GM12878 (cell line): ENCODE measurements around the gene CREB5. TPM values are rescaled to one million over a fixed set of nuclear protein-coding genes. Genes with fewer than 3 reads are reported as not detected.

Experiments used
- ATAC-seq: fragments of 200-7000 bp; cut with Tn5 transposase; 3 replicates; pipeline ENCODE4 v1.9.1; 2020; ENCODE audit warnings: mild to moderate bottlenecking, moderate library complexity
- BruUV-seq: library from RNA; stranded (reverse); fragments of 400-500 nt; replicated peaks from 2 replicates; lab custom pipeline; 2021; lab: Mats Ljungman, UMichigan
- CTCF ChIA-PET: fragments of 300-600 bp; sonication (Branson Sonifier 250); formaldehyde crosslinking; extraction: SDS; loops from one replicate; lab custom pipeline; 2021; ENCODE audit warnings: inconsistent platforms; lab: Yijun Ruan, JAX
- POLR2A ChIA-PET: fragments of 350-600 bp; formaldehyde crosslinking; extraction: SDS; loops from one replicate; lab custom pipeline; 2021; ENCODE audit warnings: inconsistent platforms; lab: Charles Lee
- RAD21 ChIA-PET: fragments of 300-600 bp; sonication (Branson Sonifier 250); formaldehyde crosslinking; loops from one replicate; lab custom pipeline; 2023; ENCODE audit warnings: antibody characterized with exemption; ENCODE audit not compliant: unreplicated experiment; lab: Charles Lee
- SMC1A ChIA-PET: fragments of 300-600 bp; sonication (Branson Sonifier 250); formaldehyde crosslinking; loops from one replicate; lab custom pipeline; 2023; ENCODE audit not compliant: unreplicated experiment, uncharacterized antibody; lab: Charles Lee
- DNase-seq: peaks from one replicate; pipeline ENCODE4 v3.0.0-alpha.2; 2011; ENCODE audit warnings: low read depth, low spot score
- FAIRE-seq: peaks from 3 replicates; lab custom pipeline; 2011; peaks lifted over from hg19 to GRCh38; lab: Jason Lieb, UNC
- H2AFZ ChIP-seq: 2 replicates; pipeline ENCODE4 v1.6.0; 2011; ENCODE audit warnings: low read depth, low read length, control low read depth; ENCODE audit not compliant: control insufficient read depth
- H3K27ac ChIP-seq: 2 replicates; pipeline ENCODE4 v1.5.1; 2011; ENCODE audit warnings: control low read depth; ENCODE audit not compliant: control insufficient read depth, insufficient read depth
- H3K27me3 ChIP-seq, 2 experiments: replicated peaks in 1 of 2; 2 replicates each; pipeline versions ENCODE4 v1.6.0 to v1.6.1; 2011; ENCODE audit warnings: low read length in 1 of 2; ENCODE audit not compliant: control insufficient read depth in 2 of 2, insufficient read depth in 2 of 2
- H3K36me3 ChIP-seq, 2 experiments: 2 replicates each; pipeline ENCODE4 v1.5.1; 2011; ENCODE audit warnings: low read length in 1 of 2; ENCODE audit not compliant: control insufficient read depth in 2 of 2, insufficient read depth in 2 of 2
- H3K4me1 ChIP-seq: 2 replicates; pipeline ENCODE4 v1.6.1; 2011; ENCODE audit warnings: mild to moderate bottlenecking, low read length, moderate library complexity, mixed read lengths; ENCODE audit not compliant: control insufficient read depth, insufficient read depth
- H3K4me2 ChIP-seq: 2 replicates; pipeline ENCODE4 v1.6.0; 2011; ENCODE audit warnings: control low read depth; ENCODE audit not compliant: control insufficient read depth, insufficient read depth
- H3K4me3 ChIP-seq: fragments of 200-600 bp; sonication (generic); 2 replicates; pipeline ENCODE4 v1.5.1; 2016
- H3K79me2 ChIP-seq: 2 replicates; pipeline ENCODE4 v1.6.0; 2011; ENCODE audit warnings: low read length; ENCODE audit not compliant: control insufficient read depth, insufficient read depth
- H3K9ac ChIP-seq: 2 replicates; pipeline ENCODE4 v1.8.0; 2011; ENCODE audit warnings: low read length, control low read depth, mixed read lengths; ENCODE audit not compliant: control insufficient read depth, insufficient read depth
- H3K9me3 ChIP-seq: replicated peaks from 3 replicates; pipeline ENCODE4 v1.5.1; 2011; ENCODE audit warnings: mild to moderate bottlenecking, low read length; ENCODE audit not compliant: control insufficient read depth, insufficient read depth
- H4K20me1 ChIP-seq: 2 replicates; pipeline ENCODE4 v1.6.0; 2011; ENCODE audit not compliant: control insufficient read depth, insufficient read depth
- HDAC6 ChIP-seq: fragments of 200-600 bp; sonication (generic); IDR thresholded peaks from one replicate; pipeline ENCODE4 v1.8.0; 2017; ENCODE audit warnings: antibody characterized with exemption; ENCODE audit not compliant: unreplicated experiment
- NFYB ChIP-seq: IDR thresholded peaks from 2 replicates; pipeline ENCODE4 v1.6.1; 2011; ENCODE audit warnings: low read depth, mild to moderate bottlenecking, low read length, improper control_type of control experiment, moderate library complexity; ENCODE audit not compliant: insufficient read depth
- SMAD5 ChIP-seq: IDR thresholded peaks from 2 replicates; pipeline ENCODE4 v1.6.1; 2016; ENCODE audit warnings: antibody characterized with exemption, low read depth
- STAT3 ChIP-seq: IDR thresholded peaks from 2 replicates; pipeline ENCODE4 v1.6.1; 2011; ENCODE audit warnings: low read depth, low read length, improper control_type of control experiment
- WRNIP1 ChIP-seq: IDR thresholded peaks from 2 replicates; pipeline ENCODE4 v1.6.1; 2011; ENCODE audit warnings: low read depth, low read length, improper control_type of control experiment, borderline replicate concordance
- WGBS: methylation state at CpG from one replicate; pipeline ENCODE4 v1.1.6; 2016; ENCODE audit warnings: low lambda C conversion rate; ENCODE audit not compliant: insufficient replicate concordance, insufficient coverage; ENCODE audit errors: missing lambda C conversion rate; 5-methylcytosine and 5-hydroxymethylcytosine counted together
- in situ Hi-C: fragments of 300-500 bp; cut with MboI; formaldehyde crosslinking; loops from 9 replicates; pipeline ENCODE4 v1.14.3; 2018; ENCODE audit warnings: mixed read lengths
- intact Hi-C: fragments of 100-400 bp; cut with micrococcal nuclease; formaldehyde crosslinking; loops from one replicate; pipeline ENCODE4 v1.14.2; 2022; ENCODE audit not compliant: unreplicated experiment
- polyA plus RNA-seq, 11 experiments: library from polyadenylated mRNA; depleted of rRNA in 4 of 11; unstranded in 6 of 11; stranded (reverse) in 5 of 11; fragments of >200 nt; fragmentation: Nextera tagmentation in 4 of 11; fragmentation: Illumina TruSeq in 1 of 11; extraction: Ambion mirVana in 4 of 11; extraction: Trizol in 1 of 11; gene quantifications; 1 replicate in 1 of 11; 2 replicates in 10 of 11; pipeline versions ENCODE4 v1.2.1 to v1.2.3, GENCODE V29; 2011 to 2016; ENCODE audit warnings: inconsistent platforms in 2 of 11, missing spikeins in 2 of 11, low read depth in 1 of 11
- total RNA-seq, 4 experiments: library from RNA; depleted of rRNA in 3 of 4; stranded (reverse); fragments of >200 nt in 3 of 4; fragmentation: Illumina TruSeq in 1 of 4; extraction: Trizol in 1 of 4; gene quantifications; 2 replicates each; pipeline versions ENCODE4 v1.2.1 to v1.2.3, GENCODE V29; 2013 to 2021
- TF ChIP-seq, protein P1 (sequence below): fragments of 450-650 bp; IDR thresholded peaks from 2 replicates; pipeline ENCODE4 v1.6.1; 2017; ENCODE audit warnings: mild to moderate bottlenecking, low read depth, inconsistent platforms; ENCODE audit not compliant: poor library complexity, severe bottlenecking
- TF ChIP-seq, protein P2 (sequence below): fragments of 450-650 bp; formaldehyde crosslinking; IDR thresholded peaks from 2 replicates; pipeline ENCODE4 v1.4.0; 2020; ENCODE audit warnings: mild to moderate bottlenecking, moderate library complexity
- TF ChIP-seq, protein P3 (sequence below): fragments of 450-650 bp; IDR thresholded peaks from 2 replicates; pipeline ENCODE4 v1.6.1; 2014; ENCODE audit warnings: mild to moderate bottlenecking

CREB5 gene
- total and polyA plus RNA-seq, 10 of the 15 experiments (the other 5 are each of a cell fraction or from before 2014, with no cell fraction given), result 12.9 to 74.1 (median 53.0) TPM

DNA sequence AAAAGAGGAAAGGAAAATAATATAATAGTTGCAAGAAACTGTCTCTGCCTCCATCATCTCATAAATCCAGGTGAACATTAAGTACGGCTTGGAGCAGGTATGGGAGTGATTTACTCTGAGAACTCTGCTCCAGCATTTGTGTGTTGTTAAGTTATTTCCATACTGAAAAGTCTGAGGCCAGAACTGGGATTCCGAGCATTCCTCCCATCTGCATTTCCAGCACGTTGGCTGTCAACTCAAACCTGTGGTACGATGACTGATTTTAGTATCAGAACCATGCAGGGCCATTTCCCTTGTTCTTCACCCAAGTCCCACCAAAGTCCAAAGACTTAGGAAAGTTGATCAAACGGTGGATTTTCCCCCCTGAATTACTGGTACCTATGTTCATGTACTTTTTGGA lies 104.9 kb downstream of the CREB5 start:
- no peak for ATAC-seq

DNA sequence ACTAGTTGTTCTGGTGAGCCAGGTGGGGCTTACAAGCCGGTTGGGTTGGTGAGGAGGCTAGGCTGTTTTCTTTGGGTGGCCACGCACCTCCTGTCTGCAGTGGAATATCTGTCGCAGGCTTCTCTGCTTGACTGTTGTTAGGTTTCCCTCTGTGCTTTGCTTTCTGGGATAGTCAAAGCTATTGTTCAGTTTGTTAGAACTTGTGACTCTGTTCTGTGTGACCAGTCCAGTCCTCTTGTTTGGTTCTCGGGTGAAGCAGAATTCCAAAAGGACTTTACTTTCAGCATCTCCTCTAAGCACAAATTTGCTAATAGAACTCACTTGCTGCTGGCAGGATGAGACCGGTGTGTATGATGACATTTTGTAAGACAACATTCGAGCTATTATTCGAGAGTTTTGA lies 105.3 kb downstream of the CREB5 start:
- DNase-seq (no peak), FAIRE-seq (no peak), ATAC-seq (no peak)
- Histone ChIP-seq H3K9me3 (no peaks in the 10 kb centered on the region), H2AFZ (no peak overlapping the region), H3K79me2 (no peaks in the 10 kb centered on the region), H3K9ac (no peak overlapping the region), H3K27me3 (no peaks in the 10 kb centered on the region), H3K4me2 (no peak overlapping the region), H3K36me3 (no peaks in the 10 kb centered on the region; a peak in 1 of 4 replicates), H4K20me1 (no peaks in the 10 kb centered on the region), H3K4me3 (no peak overlapping the region), H3K27ac (no peak overlapping the region), H3K4me1 (no peaks in the 10 kb centered on the region)
- CTCF ChIA-PET, result interaction anchor here (1.3 to 2.0 kb wide), 3 partner anchors 10 to 101 kb away, joined by 3 to 4 read pairs (median 4); no protein-coding TSS in a partner anchor
- in situ Hi-C loops, result no loop called here
- intact Hi-C loops, result no loop called here
- SMC1A ChIA-PET, result interaction anchor here (1.0 to 14.5 kb wide), 4 partner anchors 13 to 60 kb away, joined by 3 to 153 read pairs (median 4); no protein-coding TSS in a partner anchor
- RAD21 ChIA-PET, result interaction anchor here (0.9 kb wide), 1 partner anchor 19 kb away, joined by 4 read pairs; no protein-coding TSS in a partner anchor
- no TSS peak for BruUV-seq
- POLR2A ChIA-PET, result interaction anchor here (1.8 kb wide), 1 partner anchor 10 kb away, joined by 4 read pairs; no protein-coding TSS in a partner anchor
- 56% methylated on average over 7 of the region's 7 CpGs for WGBS
- TF ChIP-seq, protein P1, sequence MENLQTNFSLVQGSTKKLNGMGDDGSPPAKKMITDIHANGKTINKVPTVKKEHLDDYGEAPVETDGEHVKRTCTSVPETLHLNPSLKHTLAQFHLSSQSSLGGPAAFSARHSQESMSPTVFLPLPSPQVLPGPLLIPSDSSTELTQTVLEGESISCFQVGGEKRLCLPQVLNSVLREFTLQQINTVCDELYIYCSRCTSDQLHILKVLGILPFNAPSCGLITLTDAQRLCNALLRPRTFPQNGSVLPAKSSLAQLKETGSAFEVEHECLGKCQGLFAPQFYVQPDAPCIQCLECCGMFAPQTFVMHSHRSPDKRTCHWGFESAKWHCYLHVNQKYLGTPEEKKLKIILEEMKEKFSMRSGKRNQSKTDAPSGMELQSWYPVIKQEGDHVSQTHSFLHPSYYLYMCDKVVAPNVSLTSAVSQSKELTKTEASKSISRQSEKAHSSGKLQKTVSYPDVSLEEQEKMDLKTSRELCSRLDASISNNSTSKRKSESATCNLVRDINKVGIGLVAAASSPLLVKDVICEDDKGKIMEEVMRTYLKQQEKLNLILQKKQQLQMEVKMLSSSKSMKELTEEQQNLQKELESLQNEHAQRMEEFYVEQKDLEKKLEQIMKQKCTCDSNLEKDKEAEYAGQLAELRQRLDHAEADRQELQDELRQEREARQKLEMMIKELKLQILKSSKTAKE, result no peak
- TF ChIP-seq WRNIP1, result no peak
- no peak for TF ChIP-seq NFYB
- TF ChIP-seq HDAC6, result no peak
- TF ChIP-seq, protein P2, sequence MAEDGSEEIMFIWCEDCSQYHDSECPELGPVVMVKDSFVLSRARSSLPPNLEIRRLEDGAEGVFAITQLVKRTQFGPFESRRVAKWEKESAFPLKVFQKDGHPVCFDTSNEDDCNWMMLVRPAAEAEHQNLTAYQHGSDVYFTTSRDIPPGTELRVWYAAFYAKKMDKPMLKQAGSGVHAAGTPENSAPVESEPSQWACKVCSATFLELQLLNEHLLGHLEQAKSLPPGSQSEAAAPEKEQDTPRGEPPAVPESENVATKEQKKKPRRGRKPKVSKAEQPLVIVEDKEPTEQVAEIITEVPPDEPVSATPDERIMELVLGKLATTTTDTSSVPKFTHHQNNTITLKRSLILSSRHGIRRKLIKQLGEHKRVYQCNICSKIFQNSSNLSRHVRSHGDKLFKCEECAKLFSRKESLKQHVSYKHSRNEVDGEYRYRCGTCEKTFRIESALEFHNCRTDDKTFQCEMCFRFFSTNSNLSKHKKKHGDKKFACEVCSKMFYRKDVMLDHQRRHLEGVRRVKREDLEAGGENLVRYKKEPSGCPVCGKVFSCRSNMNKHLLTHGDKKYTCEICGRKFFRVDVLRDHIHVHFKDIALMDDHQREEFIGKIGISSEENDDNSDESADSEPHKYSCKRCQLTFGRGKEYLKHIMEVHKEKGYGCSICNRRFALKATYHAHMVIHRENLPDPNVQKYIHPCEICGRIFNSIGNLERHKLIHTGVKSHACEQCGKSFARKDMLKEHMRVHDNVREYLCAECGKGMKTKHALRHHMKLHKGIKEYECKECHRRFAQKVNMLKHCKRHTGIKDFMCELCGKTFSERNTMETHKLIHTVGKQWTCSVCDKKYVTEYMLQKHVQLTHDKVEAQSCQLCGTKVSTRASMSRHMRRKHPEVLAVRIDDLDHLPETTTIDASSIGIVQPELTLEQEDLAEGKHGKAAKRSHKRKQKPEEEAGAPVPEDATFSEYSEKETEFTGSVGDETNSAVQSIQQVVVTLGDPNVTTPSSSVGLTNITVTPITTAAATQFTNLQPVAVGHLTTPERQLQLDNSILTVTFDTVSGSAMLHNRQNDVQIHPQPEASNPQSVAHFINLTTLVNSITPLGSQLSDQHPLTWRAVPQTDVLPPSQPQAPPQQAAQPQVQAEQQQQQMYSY (CRISPR knock-in tag), result no peak
- no peak for TF ChIP-seq SMAD5

More for the DNA sequence above, 104.9 kb downstream of the CREB5 start:
- H3K9me3 ChIP-seq, result no peaks in the 10 kb centered on the region
- H4K20me1 ChIP-seq, result no peaks in the 10 kb centered on the region
- H3K27ac ChIP-seq, result no peak overlapping the region
- no peaks in the 10 kb centered on the region; a peak in 1 of 4 replicates for H3K36me3 ChIP-seq
- intact Hi-C loops, result no loop called here
- no TSS peak for BruUV-seq
- 63% methylated on average over 5 of the region's 5 CpGs for WGBS
- RAD21 ChIA-PET, result interaction anchor here (0.6 to 0.9 kb wide), 2 partner anchors 19 to 216 kb away, joined by 3 to 4 read pairs; no protein-coding TSS in a partner anchor
- TF ChIP-seq STAT3, result no peak
- TF ChIP-seq, protein P3, sequence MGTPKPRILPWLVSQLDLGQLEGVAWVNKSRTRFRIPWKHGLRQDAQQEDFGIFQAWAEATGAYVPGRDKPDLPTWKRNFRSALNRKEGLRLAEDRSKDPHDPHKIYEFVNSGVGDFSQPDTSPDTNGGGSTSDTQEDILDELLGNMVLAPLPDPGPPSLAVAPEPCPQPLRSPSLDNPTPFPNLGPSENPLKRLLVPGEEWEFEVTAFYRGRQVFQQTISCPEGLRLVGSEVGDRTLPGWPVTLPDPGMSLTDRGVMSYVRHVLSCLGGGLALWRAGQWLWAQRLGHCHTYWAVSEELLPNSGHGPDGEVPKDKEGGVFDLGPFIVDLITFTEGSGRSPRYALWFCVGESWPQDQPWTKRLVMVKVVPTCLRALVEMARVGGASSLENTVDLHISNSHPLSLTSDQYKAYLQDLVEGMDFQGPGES, result no peak
- H3K4me2 ChIP-seq, result no peak overlapping the region
- H2AFZ ChIP-seq, result no peak overlapping the region
- SMC1A ChIA-PET, result interaction anchor here (0.9 to 14.5 kb wide), 4 partner anchors 17 to 61 kb away, joined by 3 to 153 read pairs (median 5); no protein-coding TSS in a partner anchor
- CTCF ChIA-PET, result interaction anchor here (1.3 to 2.0 kb wide), 3 partner anchors 10 to 101 kb away, joined by 3 to 4 read pairs (median 4); no protein-coding TSS in a partner anchor
- H3K79me2 ChIP-seq, result no peaks in the 10 kb centered on the region
- H3K9ac ChIP-seq, result no peak overlapping the region
- no peak overlapping the region for H3K4me3 ChIP-seq
- no peak for FAIRE-seq
- no peak for DNase-seq
- H3K27me3 ChIP-seq, result no peaks in the 10 kb centered on the region
- POLR2A ChIA-PET, result interaction anchor here (1.8 kb wide), 1 partner anchor 10 kb away, joined by 4 read pairs; no protein-coding TSS in a partner anchor
- in situ Hi-C loops, result no loop called here
- no peaks in the 10 kb centered on the region for H3K4me1 ChIP-seq
